ENCODE data around the gene LSP1.

DNA sequence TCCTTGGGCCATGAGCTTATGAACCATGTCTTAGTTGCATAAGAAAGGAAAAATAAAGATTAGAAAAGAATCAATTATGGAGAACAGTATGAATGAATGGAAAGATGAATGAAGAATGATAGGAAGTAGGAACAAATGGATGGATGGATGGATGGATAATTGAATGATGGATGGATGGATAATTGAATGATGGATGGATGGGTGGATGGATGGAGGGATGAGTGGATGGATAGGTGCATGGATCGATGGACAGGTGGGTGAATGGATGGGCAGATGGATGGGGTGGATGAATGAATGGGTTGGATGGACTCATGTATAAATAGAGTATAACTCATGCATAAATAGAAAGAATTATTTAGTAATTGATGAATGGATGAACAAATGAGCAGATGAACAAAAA lies 7.2 kb downstream of the LSP1 start:
- TF ChIP-seq POLR2A (IDR thresholded peaks at IDR 0.05), result no peak
- TF ChIP-seq, protein P1, sequence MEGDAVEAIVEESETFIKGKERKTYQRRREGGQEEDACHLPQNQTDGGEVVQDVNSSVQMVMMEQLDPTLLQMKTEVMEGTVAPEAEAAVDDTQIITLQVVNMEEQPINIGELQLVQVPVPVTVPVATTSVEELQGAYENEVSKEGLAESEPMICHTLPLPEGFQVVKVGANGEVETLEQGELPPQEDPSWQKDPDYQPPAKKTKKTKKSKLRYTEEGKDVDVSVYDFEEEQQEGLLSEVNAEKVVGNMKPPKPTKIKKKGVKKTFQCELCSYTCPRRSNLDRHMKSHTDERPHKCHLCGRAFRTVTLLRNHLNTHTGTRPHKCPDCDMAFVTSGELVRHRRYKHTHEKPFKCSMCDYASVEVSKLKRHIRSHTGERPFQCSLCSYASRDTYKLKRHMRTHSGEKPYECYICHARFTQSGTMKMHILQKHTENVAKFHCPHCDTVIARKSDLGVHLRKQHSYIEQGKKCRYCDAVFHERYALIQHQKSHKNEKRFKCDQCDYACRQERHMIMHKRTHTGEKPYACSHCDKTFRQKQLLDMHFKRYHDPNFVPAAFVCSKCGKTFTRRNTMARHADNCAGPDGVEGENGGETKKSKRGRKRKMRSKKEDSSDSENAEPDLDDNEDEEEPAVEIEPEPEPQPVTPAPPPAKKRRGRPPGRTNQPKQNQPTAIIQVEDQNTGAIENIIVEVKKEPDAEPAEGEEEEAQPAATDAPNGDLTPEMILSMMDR (IDR thresholded peaks at IDR 0.05), result no peak
- TF ChIP-seq POLR2AphosphoS5 (IDR thresholded peaks at IDR 0.05), result no peak

Measured in sigmoid colon (tissue), 4 donors.